Measurements from ENCODE around the gene IFFO2.
"Not testable (repeated sequence)": the region's sequence is repeated elsewhere in the genome, so short reads cannot be mapped to it uniquely, and the experiment has no call there.

The IFFO2 gene

GRCh38 chr1:18899363-18900049 is 57.0 kb downstream of the IFFO2 start:
- H3K27ac ChIP-seq (ENCODE audit: low read depth in 2 of 2, low read length in 2 of 2): no peak overlapping the region
- H3K27me3 ChIP-seq (ENCODE audit: control insufficient read depth in 2 of 2, insufficient read depth in 2 of 2, low read length in 2 of 2): peaks cover 0 to 2% of the 10 kb centered on the region in 2 donors
- no peak overlapping the region for H3K4me3 ChIP-seq (ENCODE audit: low read length in 2 of 2)

GRCh38 chr1:18898567-18898966 is 57.9 kb downstream of the IFFO2 start:
- Histone ChIP-seq H3K4me1 (ENCODE audit: control insufficient read depth in 2 of 2, insufficient read depth in 2 of 2, low read length in 2 of 2) (peaks cover 4 to 5% of the 10 kb centered on the region in 2 donors), H3K9ac (ENCODE audit: low read depth in 1 of 2, low read length in 2 of 2) (no peak overlapping the region), H3K36me3 (ENCODE audit: control insufficient read depth in 2 of 2, insufficient read depth in 2 of 2, low read length in 2 of 2) (no peaks in the 10 kb centered on the region), H3K9me3 (ENCODE audit: control insufficient read depth in 2 of 2, low read length in 2 of 2) (no peaks in the 10 kb centered on the region), H3K27me3 (ENCODE audit: control insufficient read depth in 2 of 2, insufficient read depth in 2 of 2, low read length in 2 of 2) (peaks cover 0 to 2% of the 10 kb centered on the region in 2 donors), H3K4me3 (ENCODE audit: low read length in 2 of 2) (no peak overlapping the region), H3K27ac (ENCODE audit: low read depth in 2 of 2, low read length in 2 of 2) (no peak overlapping the region)

More at GRCh38 chr1:18899363-18900049, 57.0 kb downstream of the IFFO2 start:
- no peak overlapping the region for H3K9ac ChIP-seq (ENCODE audit: low read depth in 1 of 2, low read length in 2 of 2)
- no peaks in the 10 kb centered on the region for H3K9me3 ChIP-seq (ENCODE audit: control insufficient read depth in 2 of 2, low read length in 2 of 2)
- H3K4me1 ChIP-seq (ENCODE audit: control insufficient read depth in 2 of 2, insufficient read depth in 2 of 2, low read length in 2 of 2): peaks cover 4 to 5% of the 10 kb centered on the region in 2 donors
- H3K36me3 ChIP-seq (ENCODE audit: control insufficient read depth in 2 of 2, insufficient read depth in 2 of 2, low read length in 2 of 2): no peaks in the 10 kb centered on the region

DNA sequence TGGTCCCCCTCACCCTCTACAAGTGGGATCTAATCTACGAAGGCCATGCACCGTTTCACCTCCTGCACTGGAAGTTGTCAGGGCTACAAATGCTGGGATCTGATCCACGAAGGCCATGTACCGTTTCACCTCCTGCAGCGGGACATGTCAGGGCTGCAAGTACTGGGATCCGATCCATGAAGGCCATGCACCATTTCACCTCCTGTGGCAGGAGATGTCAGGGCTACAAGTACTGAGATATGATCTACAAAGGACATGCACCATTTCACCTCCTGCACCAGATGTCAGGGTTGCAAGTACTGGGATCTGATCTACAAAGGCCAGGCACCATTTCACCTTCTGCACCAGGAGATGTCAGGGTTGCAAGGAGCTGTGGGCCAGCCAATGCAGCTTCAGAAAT is 61.2 kb downstream of the IFFO2 start:
- H3K9ac ChIP-seq (ENCODE audit: low read depth in 1 of 2, low read length in 2 of 2): no peak overlapping the region
- no peak overlapping the region for H3K27ac ChIP-seq (ENCODE audit: low read depth in 2 of 2, low read length in 2 of 2)

DNA sequence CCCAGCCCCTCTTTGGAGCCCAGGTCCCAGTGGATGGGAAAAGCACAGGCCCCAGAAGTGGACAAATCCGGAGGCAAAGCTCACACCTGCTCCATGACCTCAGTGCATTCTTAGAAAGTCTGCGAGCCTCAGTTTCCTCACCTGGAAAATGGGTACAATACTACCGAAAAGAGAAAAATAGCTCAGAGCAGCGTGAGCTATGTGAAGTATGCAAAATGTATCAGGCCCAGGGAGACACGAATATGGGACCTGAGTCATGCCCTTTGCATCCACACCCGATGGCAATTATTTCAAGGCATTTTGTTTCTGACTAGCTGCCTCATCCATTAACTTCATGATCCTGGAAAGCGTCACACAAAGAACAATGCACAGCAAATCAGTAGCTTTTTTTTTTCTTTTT is 63.4 kb downstream of the IFFO2 start:
- Histone ChIP-seq H3K27ac (ENCODE audit: low read depth in 2 of 2, low read length in 2 of 2) (no peak overlapping the region), H3K27me3 (ENCODE audit: control insufficient read depth in 2 of 2, insufficient read depth in 2 of 2, low read length in 2 of 2) (no peaks in the 10 kb centered on the region), H3K9me3 (ENCODE audit: control insufficient read depth in 2 of 2, low read length in 2 of 2) (no peaks in the 10 kb centered on the region), H3K4me3 (ENCODE audit: low read length in 2 of 2) (no peak overlapping the region), H3K36me3 (ENCODE audit: control insufficient read depth in 2 of 2, insufficient read depth in 2 of 2, low read length in 2 of 2) (no peaks in the 10 kb centered on the region), H3K9ac (ENCODE audit: low read depth in 1 of 2, low read length in 2 of 2) (no peak overlapping the region), H3K4me1 (ENCODE audit: control insufficient read depth in 2 of 2, insufficient read depth in 2 of 2, low read length in 2 of 2) (no peaks in the 10 kb centered on the region)

More for the DNA sequence above, 61.2 kb downstream of the IFFO2 start:
- no peaks in the 10 kb centered on the region for H3K36me3 ChIP-seq (ENCODE audit: control insufficient read depth in 2 of 2, insufficient read depth in 2 of 2, low read length in 2 of 2)
- H3K27me3 ChIP-seq (ENCODE audit: control insufficient read depth in 2 of 2, insufficient read depth in 2 of 2, low read length in 2 of 2): no peaks in the 10 kb centered on the region
- no peaks in the 10 kb centered on the region for H3K9me3 ChIP-seq (ENCODE audit: control insufficient read depth in 2 of 2, low read length in 2 of 2)
- no peak overlapping the region for H3K4me3 ChIP-seq (ENCODE audit: low read length in 2 of 2)
- no peaks in the 10 kb centered on the region for H3K4me1 ChIP-seq (ENCODE audit: control insufficient read depth in 2 of 2, insufficient read depth in 2 of 2, low read length in 2 of 2)

- not testable (repeated sequence) for H3K27ac ChIP-seq (ENCODE audit: low read depth in 2 of 2, low read length in 2 of 2); H3K36me3 ChIP-seq (ENCODE audit: control insufficient read depth in 2 of 2, insufficient read depth in 2 of 2, low read length in 2 of 2); H3K27me3 ChIP-seq (ENCODE audit: control insufficient read depth in 2 of 2, insufficient read depth in 2 of 2, low read length in 2 of 2); H3K4me1 ChIP-seq (ENCODE audit: control insufficient read depth in 2 of 2, insufficient read depth in 2 of 2, low read length in 2 of 2); H3K4me3 ChIP-seq (ENCODE audit: low read length in 2 of 2); H3K9ac ChIP-seq (ENCODE audit: low read depth in 1 of 2, low read length in 2 of 2); H3K9me3 ChIP-seq (ENCODE audit: control insufficient read depth in 2 of 2, low read length in 2 of 2)
Measured at GRCh38 chr1:18891858-18892257, 64.6 kb downstream of the IFFO2 start.

- no peaks in the 10 kb centered on the region for H3K9me3 ChIP-seq (ENCODE audit: control insufficient read depth in 2 of 2, low read length in 2 of 2)
- H3K9ac ChIP-seq (ENCODE audit: low read depth in 1 of 2, low read length in 2 of 2): no peak overlapping the region
- H3K27me3 ChIP-seq (ENCODE audit: control insufficient read depth in 2 of 2, insufficient read depth in 2 of 2, low read length in 2 of 2): no peaks in the 10 kb centered on the region
Measured at GRCh38 chr1:18891426-18891780, 65.1 kb downstream of the IFFO2 start.

DNA sequence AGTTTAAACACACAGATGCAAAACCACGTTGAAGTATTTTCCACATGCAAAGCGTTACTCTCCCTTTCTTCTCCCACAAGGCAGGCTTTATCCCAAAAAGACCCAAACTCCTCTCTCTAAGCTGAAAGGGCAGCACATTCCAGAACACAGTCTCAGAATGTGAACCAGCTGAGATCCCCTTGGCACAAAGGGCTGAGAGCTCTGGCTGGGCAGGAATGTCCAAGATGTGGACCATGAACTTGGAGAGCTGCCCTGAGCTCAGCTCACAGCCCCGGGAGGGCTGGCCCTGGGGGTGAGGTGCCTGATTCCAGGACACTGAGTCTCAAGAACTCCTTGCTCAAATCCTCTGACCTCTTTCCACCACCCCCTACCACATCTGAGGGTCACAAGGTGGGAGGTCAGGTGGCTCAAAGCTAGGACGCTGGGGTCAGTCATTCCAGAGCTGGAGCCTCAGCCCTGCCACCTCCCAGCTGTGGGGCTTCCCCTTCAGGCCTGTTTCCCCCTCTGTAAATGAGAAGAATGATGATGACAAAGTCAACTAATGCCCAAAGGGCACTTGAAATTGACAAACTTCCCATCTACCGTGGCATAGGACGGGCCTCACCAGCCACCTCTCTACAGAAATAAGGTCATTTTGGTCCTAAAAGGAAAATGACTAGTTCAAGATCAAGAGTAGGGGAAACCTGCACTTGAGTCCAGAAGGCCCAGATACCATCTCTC is 65.6 kb downstream of the IFFO2 start:
- no peaks in the 10 kb centered on the region for H3K4me1 ChIP-seq (ENCODE audit: control insufficient read depth in 2 of 2, insufficient read depth in 2 of 2, low read length in 2 of 2)
- no peak overlapping the region for H3K9ac ChIP-seq (ENCODE audit: low read depth in 1 of 2, low read length in 2 of 2)
- no peaks in the 10 kb centered on the region for H3K36me3 ChIP-seq (ENCODE audit: control insufficient read depth in 2 of 2, insufficient read depth in 2 of 2, low read length in 2 of 2)
- H3K27ac ChIP-seq (ENCODE audit: low read depth in 2 of 2, low read length in 2 of 2): no peak overlapping the region
- H3K9me3 ChIP-seq (ENCODE audit: control insufficient read depth in 2 of 2, low read length in 2 of 2): no peaks in the 10 kb centered on the region
- H3K27me3 ChIP-seq (ENCODE audit: control insufficient read depth in 2 of 2, insufficient read depth in 2 of 2, low read length in 2 of 2): no peaks in the 10 kb centered on the region
- no peak overlapping the region for H3K4me3 ChIP-seq (ENCODE audit: low read length in 2 of 2)

More at GRCh38 chr1:18891426-18891780, 65.1 kb downstream of the IFFO2 start:
- no peaks in the 10 kb centered on the region for H3K36me3 ChIP-seq (ENCODE audit: control insufficient read depth in 2 of 2, insufficient read depth in 2 of 2, low read length in 2 of 2)
- no peak overlapping the region for H3K27ac ChIP-seq (ENCODE audit: low read depth in 2 of 2, low read length in 2 of 2)
- no peaks in the 10 kb centered on the region for H3K4me1 ChIP-seq (ENCODE audit: control insufficient read depth in 2 of 2, insufficient read depth in 2 of 2, low read length in 2 of 2)
- H3K4me3 ChIP-seq (ENCODE audit: low read length in 2 of 2): no peak overlapping the region

DNA sequence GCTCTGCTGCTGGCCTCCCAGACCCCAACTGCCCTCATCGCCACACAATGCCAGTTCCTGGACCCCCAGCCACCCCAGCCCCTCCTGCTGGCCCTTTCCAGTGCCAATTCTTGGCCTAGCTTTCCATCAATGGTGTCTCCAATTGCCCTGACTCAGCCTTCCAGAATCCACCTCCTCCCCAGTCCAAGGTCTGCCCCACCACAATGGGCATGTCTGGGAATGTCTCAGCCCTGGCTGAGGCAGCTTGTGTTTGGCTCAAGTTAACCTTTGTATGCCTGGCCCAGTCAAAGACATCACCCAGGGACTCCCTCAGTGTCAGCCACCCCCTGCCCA is 70.5 kb downstream of the IFFO2 start:
- H3K9ac ChIP-seq (ENCODE audit: low read depth in 1 of 2, low read length in 2 of 2): no peak overlapping the region
- H3K9me3 ChIP-seq (ENCODE audit: control insufficient read depth in 2 of 2, low read length in 2 of 2): no peaks in the 10 kb centered on the region
- H3K4me3 ChIP-seq (ENCODE audit: low read length in 2 of 2): no peak overlapping the region
- no peaks in the 10 kb centered on the region for H3K36me3 ChIP-seq (ENCODE audit: control insufficient read depth in 2 of 2, insufficient read depth in 2 of 2, low read length in 2 of 2)
- no peak overlapping the region for H3K27ac ChIP-seq (ENCODE audit: low read depth in 2 of 2, low read length in 2 of 2)
- H3K4me1 ChIP-seq (ENCODE audit: control insufficient read depth in 2 of 2, insufficient read depth in 2 of 2, low read length in 2 of 2): no peaks in the 10 kb centered on the region
- no peaks in the 10 kb centered on the region for H3K27me3 ChIP-seq (ENCODE audit: control insufficient read depth in 2 of 2, insufficient read depth in 2 of 2, low read length in 2 of 2)

GRCh38 chr1:18885311-18886002 is 71.0 kb downstream of the IFFO2 start:
- Histone ChIP-seq H3K27ac (ENCODE audit: low read depth in 2 of 2, low read length in 2 of 2) (no peak overlapping the region), H3K36me3 (ENCODE audit: control insufficient read depth in 2 of 2, insufficient read depth in 2 of 2, low read length in 2 of 2) (no peaks in the 10 kb centered on the region), H3K9ac (ENCODE audit: low read depth in 1 of 2, low read length in 2 of 2) (no peak overlapping the region)

GRCh38 chr1:18884727-18885126 is 71.7 kb downstream of the IFFO2 start:
- no peak overlapping the region for H3K4me3 ChIP-seq (ENCODE audit: low read length in 2 of 2)
- H3K9me3 ChIP-seq (ENCODE audit: control insufficient read depth in 2 of 2, low read length in 2 of 2): no peaks in the 10 kb centered on the region
- H3K9ac ChIP-seq (ENCODE audit: low read depth in 1 of 2, low read length in 2 of 2): no peak overlapping the region
- no peaks in the 10 kb centered on the region for H3K27me3 ChIP-seq (ENCODE audit: control insufficient read depth in 2 of 2, insufficient read depth in 2 of 2, low read length in 2 of 2)
- no peaks in the 10 kb centered on the region for H3K36me3 ChIP-seq (ENCODE audit: control insufficient read depth in 2 of 2, insufficient read depth in 2 of 2, low read length in 2 of 2)
- H3K4me1 ChIP-seq (ENCODE audit: control insufficient read depth in 2 of 2, insufficient read depth in 2 of 2, low read length in 2 of 2): no peaks in the 10 kb centered on the region
- no peak overlapping the region for H3K27ac ChIP-seq (ENCODE audit: low read depth in 2 of 2, low read length in 2 of 2)

More at GRCh38 chr1:18885311-18886002, 71.0 kb downstream of the IFFO2 start:
- no peaks in the 10 kb centered on the region for H3K9me3 ChIP-seq (ENCODE audit: control insufficient read depth in 2 of 2, low read length in 2 of 2)
- no peak overlapping the region for H3K4me3 ChIP-seq (ENCODE audit: low read length in 2 of 2)
- H3K4me1 ChIP-seq (ENCODE audit: control insufficient read depth in 2 of 2, insufficient read depth in 2 of 2, low read length in 2 of 2): no peaks in the 10 kb centered on the region
- no peaks in the 10 kb centered on the region for H3K27me3 ChIP-seq (ENCODE audit: control insufficient read depth in 2 of 2, insufficient read depth in 2 of 2, low read length in 2 of 2)

Measured in mucosa of rectum (tissue), 2 donors.